Endometrial microvascular endothelial cells (primary cell): ENCODE measurements around the gene RCC2. TPM values are rescaled to one million over a fixed set of nuclear protein-coding genes. Genes with fewer than 3 reads are reported as not detected.
"Not testable (repeated sequence)": the region's sequence is repeated elsewhere in the genome, so short reads cannot be mapped to it uniquely, and the experiment has no call there.

ENCODE experiments used
- in situ Hi-C: cut with HindIII; loops from 2 replicates; pipeline ENCODE4 v1.10.0; 2017; ENCODE audit warnings: low sequenced_read_pairs, low pct_unique_long_range_greater_than_20kb; ENCODE audit errors: inconsistent ontology term
- total RNA-seq: library from RNA; depleted of rRNA; stranded (reverse); fragments of >200 nt; gene quantifications from one replicate; pipeline ENCODE4 v1.2.3, GENCODE V29; 2015; ENCODE audit errors: inconsistent ontology term

Gene RCC2
- total RNA-seq, 1 donor from 2014 or later: 83.1 TPM

DNA sequence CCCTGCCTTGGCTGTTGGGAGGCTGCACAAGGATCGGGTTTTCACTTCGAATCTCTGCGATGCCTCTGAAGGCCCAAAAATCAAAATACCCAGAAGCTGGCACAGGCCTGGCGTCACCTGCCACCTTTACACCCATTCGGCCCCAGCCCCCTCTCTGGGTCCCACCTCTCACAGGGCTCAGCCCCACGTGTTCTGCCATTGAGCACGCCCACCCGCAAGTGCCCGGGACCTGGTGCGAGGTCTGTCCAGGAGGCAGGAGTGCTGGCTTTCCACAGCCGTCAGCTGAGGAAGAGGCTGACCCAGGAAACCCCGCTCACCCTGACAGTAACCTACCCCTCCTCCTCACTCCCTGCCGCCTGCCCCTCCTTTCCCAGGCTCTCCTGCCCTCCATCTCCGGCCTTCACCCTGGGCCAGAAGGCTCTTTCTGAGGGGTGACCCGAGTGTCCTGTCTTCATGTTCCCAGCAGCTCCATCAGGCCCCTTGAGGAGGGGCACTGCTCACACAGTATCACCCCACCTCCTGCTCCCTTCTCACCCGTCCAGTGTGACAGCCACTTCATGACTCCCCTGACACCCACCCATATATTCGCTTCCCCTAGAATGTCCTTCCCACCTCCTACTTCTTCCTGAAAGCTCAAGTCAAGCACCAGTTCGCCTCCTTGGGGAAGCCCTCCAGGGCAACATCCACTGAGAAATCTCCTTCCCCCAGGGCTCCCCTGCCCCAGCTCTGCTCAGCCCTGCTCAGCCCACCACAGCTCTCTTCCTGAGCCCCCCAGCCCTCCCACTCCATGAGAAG lies 13.5 kb downstream of the RCC2 start:
- in situ Hi-C loops: no loop called here

DNA sequence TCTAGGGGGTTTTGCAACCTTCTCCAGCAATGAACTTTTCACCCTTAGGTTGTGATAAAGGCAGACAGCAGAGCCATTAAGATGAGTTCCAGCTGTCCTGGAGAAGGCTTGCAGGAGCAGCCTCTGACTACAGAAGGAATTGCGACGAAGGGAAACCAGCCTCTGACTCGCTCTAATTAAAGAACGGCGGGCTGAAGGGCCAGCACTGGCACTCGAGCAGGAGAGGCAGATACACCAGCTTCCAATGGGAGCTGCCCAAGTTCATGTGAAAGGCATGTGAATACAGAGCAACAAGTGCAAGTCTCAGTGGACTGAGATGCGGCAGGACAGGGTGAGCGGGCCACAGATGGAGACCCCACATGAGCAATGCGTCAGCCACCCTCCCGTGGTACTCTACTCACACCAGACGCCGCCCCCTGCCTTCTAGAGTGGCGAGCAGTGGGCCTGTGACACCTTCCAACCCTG lies 15.7 kb downstream of the RCC2 start:
- in situ Hi-C loops: no loop called here

- in situ Hi-C loops: no loop called here
Observed at GRCh38 chr1:17422461-17422860, 17.0 kb downstream of the RCC2 start.

DNA sequence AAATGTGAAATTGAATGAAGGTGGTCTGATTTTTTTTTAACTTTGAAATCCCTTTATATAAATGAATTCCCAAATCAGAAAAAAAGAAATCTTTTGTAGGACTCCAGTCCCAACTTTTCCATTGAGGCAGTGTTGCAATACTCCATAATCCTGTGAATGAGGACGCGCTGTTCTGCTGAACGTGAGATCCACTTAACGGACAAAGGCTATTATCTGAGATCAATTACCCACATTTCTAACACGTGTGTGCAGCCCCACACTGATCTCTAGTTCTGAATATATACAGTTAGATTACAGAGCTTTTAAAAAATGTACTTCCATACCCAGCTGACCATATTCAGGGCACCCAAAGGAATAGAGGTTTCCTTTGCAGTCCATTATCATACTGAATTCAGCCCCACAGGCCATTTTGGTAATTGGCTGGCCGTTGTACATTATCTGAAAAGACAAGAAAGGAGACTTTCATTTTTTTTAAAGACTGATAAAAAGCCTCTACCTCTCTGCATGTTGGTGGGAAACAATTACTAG lies 19.0 kb downstream of the RCC2 start:
- in situ Hi-C loops: no loop called here

- in situ Hi-C loops: no loop called here
Observed at GRCh38 chr1:17419626-17420328, 19.7 kb downstream of the RCC2 start.

DNA sequence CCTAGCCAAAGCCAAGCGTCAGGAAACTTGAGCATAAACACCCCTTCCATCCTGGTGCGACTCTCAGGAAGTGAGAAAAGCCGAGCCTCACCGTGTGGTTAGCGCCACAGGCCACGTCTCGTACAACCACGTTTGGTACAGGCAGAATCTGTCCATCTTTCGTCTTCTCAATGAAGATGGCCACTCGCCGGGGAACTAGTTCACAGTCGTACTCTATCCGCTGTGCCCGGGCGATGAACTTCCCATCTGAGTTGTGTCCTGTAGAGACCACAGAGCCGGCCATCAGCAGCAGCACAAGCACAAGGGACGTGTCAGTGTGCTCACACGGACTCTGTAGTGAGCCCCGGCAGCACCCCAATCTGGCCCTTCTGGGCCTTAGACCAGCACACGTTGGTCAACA lies 23.1 kb downstream of the RCC2 start:
- in situ Hi-C loops: no loop called here

- in situ Hi-C loops: no loop called here
Observed at GRCh38 chr1:17414022-17414421, 25.5 kb downstream of the RCC2 start.

DNA sequence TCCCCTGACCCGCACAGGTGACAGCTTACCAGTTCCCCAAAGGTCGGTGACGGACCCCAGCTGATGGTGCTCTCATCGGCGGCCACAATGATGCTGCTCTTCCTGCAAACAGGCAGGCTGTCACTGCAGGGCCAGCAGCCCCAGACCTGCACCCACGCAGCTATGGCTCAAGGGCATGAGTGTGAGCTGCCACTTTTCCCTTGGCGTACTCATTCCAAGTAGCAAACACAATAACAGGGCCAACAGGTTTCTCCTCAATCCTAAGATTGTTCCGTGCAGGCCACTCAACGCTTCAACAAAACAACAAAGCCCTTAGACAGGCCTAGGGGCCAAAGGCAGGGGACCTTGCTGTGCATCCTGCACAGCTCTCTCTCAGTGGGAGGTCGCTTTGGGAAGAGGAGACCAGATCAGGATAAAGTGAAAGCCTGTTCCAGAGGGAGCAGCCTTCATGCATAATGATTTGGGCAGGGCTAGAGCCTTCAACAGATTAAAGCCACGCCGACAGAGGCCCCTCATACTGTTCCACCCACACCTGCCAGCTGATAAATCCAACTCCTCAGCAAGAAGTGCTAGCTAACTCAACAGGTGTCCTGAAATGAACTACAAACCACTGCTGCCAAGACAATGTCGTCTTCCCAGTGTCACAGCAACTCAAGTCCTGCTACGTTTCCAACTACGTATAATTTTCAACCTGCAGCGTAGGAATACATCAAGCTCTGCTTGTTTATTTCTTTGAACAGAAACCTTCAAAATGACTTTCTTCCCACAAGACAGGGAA lies 27.2 kb downstream of the RCC2 start:
- in situ Hi-C loops: no loop called here

DNA sequence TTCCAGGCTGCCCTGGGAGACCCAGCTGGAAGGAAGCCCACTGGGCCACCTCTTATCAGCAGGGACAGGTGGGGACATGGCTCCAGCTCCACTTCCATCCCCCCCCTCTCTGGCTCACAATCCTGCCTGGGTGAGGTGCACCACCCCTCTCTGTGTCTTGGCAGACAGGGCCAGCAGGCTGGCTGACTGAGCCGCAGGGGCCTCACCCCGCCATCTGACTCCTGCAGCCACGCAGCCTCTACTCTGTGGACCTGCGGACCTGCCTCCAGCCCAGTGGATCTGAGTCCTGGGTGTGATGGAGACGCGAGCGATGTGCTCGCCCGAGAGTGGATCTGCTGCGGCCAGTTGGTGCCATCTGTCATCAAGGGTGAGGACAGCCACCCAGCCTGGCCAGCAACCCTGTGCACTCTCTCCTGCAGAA lies 30.1 kb downstream of the RCC2 start:
- in situ Hi-C loops: no loop called here

GRCh38 chr1:17407786-17408514 lies 31.5 kb downstream of the RCC2 start:
- in situ Hi-C loops: not testable (repeated sequence)

GRCh38 chr1:17406760-17407475 lies 32.6 kb downstream of the RCC2 start:
- in situ Hi-C loops: not testable (repeated sequence)

DNA sequence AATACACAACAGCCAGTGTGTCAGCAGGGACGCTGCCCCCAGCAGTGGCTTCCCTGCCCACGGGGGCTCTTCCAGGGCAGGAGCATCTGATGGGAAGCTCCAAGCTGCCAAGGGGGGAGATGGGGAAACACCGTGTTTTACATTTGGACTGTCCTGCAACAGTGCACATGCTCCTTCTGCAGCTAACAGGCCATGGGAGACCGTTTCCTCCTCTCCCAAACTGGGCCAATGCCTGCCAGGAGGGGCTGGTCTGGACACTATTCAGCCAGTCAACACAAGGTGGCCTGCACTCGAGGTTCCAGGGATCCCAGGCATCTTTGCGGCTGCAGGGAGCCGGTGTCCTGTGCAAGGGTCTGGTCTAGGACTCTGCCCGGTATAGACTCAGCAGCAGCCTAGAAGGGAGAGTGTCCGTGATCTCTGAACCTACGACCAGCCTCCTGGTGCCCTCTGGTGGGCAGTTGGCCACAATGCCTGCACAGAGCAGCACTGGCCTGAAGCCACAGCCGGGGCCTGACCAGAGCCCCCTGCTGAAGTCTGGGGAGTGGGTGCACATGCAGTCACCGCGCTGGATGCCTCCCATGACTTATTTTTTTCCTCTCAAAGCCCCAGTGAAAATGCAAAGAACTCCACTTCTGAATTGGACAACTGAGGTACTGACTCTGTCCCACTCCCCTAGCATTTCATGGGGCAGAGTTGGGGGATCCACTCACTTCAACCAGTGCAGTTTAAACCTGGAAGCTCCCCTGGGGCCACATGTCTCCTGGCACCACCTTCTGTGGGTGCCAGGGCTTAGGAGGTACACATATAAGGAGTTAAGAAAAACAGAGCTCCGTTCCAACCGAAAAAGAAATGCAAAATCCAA lies 33.3 kb downstream of the RCC2 start:
- in situ Hi-C loops: no loop called here

DNA sequence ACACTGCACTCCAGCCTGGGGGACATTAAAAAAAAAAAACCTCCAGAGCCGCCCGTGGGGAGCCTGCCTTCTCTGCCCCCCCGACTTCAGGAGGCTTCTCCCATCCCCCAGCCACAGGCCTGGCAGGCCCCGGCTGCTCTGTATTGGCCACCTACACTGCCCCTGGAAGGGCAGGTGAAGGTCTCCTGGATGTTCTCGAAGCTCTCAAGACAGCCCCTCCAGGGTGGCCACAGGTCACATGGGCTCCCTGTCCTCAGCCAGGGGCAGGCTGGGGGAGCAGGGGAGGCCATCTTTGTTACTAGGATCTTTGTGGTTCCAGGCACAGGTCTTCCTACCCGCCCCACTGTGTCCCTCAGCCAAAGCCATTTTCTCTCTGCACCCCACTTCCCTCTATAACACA lies 34.7 kb downstream of the RCC2 start:
- in situ Hi-C loops: no loop called here

DNA sequence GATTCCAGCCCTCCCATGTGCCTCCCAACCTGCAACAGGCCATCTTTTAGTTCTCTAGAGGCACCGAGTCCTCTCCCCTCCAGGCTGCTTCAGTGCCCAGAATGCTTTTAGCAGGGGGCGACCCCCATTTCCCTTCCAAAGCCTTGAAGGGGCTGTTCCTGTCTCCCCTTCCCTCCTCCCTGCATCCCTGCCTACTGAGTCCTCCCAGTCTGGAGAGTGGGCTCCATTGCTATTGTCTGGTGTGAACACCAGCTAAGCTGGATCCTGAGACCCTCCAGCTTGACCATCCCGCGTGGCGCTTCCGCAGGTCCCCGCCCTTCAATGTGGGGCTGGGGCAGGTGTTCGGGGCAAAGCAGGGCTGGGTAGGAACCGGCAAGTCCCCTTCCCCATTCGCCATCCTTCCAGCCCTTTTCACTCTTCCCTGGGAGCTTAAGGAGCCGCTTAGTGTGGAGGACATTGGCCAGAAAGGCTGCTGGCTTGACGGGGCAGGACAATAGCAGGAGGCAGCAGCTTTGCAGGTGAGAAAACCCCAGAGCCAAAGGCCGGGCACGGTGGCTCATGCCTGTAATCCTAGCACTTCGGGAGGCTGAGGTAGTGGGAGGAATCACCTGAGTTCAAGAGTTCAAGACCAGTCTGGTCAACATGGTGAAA lies 35.3 kb downstream of the RCC2 start:
- in situ Hi-C loops: no loop called here

DNA sequence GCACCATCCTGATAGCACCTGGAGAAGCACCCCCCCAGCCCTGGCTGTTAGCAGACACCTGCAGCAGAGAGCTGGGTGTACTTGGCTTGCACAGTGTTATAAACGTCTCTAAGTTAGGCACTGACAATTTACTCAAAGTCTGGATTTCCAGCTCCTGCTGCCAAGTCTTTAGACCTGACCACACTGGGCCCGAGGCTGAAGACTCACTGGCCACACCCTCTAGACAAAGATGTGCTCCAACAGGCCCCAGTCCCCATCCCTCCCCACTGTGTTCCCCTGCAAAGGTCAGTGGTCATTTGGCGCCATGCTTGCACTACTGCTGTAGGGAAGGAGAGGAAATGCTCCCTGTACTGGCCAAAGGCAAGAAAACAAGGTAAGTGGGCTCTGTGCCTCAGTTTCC lies 36.4 kb downstream of the RCC2 start:
- in situ Hi-C loops: no loop called here

- in situ Hi-C loops: no loop called here
Observed at GRCh38 chr1:17401841-17402240, 37.6 kb downstream of the RCC2 start.
